GM19397 (cell line): Measurements from ENCODE around the gene CDK5RAP2.
"Not testable (repeated sequence)": the region's sequence is repeated elsewhere in the genome, so short reads cannot be mapped to it uniquely, and the experiment has no call there.

ENCODE experiments used
- ATAC-seq: cut with Tn5 transposase; IDR thresholded peaks from one replicate; pipeline ENCODE4 v1.9.1; 2021; ENCODE audit warnings: mild to moderate bottlenecking, moderate library complexity; ENCODE audit not compliant: unreplicated experiment

The CDK5RAP2 gene

GRCh38 chr9:120545701-120546550 lies 34.0 kb downstream of the CDK5RAP2 start:
- ATAC-seq, result no peak

GRCh38 chr9:120544441-120544840 lies 35.5 kb downstream of the CDK5RAP2 start:
- ATAC-seq, result no peak

GRCh38 chr9:120542701-120543490 lies 37.1 kb downstream of the CDK5RAP2 start:
- ATAC-seq, result no peak

- ATAC-seq, result no peak
These were observed 38.0 kb downstream of the CDK5RAP2 start for GRCh38 chr9:120541921-120542320.

GRCh38 chr9:120539951-120540350 lies 40.0 kb downstream of the CDK5RAP2 start:
- no peak for ATAC-seq

- no peak for ATAC-seq
These were observed 41.6 kb downstream of the CDK5RAP2 start for GRCh38 chr9:120538339-120538738.

GRCh38 chr9:120536949-120537640 lies 42.9 kb downstream of the CDK5RAP2 start:
- ATAC-seq, result no peak

GRCh38 chr9:120536094-120536493 lies 43.9 kb downstream of the CDK5RAP2 start:
- ATAC-seq, result no peak

GRCh38 chr9:120534266-120534665 lies 45.7 kb downstream of the CDK5RAP2 start:
- ATAC-seq, result no peak

- ATAC-seq, result no peak
These were observed 47.1 kb downstream of the CDK5RAP2 start for GRCh38 chr9:120532891-120533290.

- ATAC-seq, result no peak
These were observed 47.5 kb downstream of the CDK5RAP2 start for GRCh38 chr9:120532475-120532874.

- no peak for ATAC-seq
These were observed 48.2 kb downstream of the CDK5RAP2 start for GRCh38 chr9:120531683-120532300.

GRCh38 chr9:120530220-120530832 lies 49.6 kb downstream of the CDK5RAP2 start:
- not testable (repeated sequence) for ATAC-seq

GRCh38 chr9:120528829-120529228 lies 51.1 kb downstream of the CDK5RAP2 start:
- ATAC-seq, result no peak

- no peak for ATAC-seq
These were observed 51.6 kb downstream of the CDK5RAP2 start for GRCh38 chr9:120528327-120528726.

- ATAC-seq, result no peak
These were observed 53.4 kb downstream of the CDK5RAP2 start for GRCh38 chr9:120526534-120526933.

GRCh38 chr9:120524863-120525262 lies 55.1 kb downstream of the CDK5RAP2 start:
- ATAC-seq, result no peak

GRCh38 chr9:120524038-120524437 lies 55.9 kb downstream of the CDK5RAP2 start:
- ATAC-seq, result no peak

GRCh38 chr9:120522558-120522957 lies 57.4 kb downstream of the CDK5RAP2 start:
- ATAC-seq, result no peak

- ATAC-seq, result no peak
These were observed 57.9 kb downstream of the CDK5RAP2 start for GRCh38 chr9:120522032-120522431.
